Fibroblast of skin of back (primary cell): ENCODE data around the gene CLRN3.

Experiments used
- DNase-seq: peaks from one replicate; pipeline ENCODE4 v3.0.0-alpha.2; 2013

The CLRN3 gene

DNA sequence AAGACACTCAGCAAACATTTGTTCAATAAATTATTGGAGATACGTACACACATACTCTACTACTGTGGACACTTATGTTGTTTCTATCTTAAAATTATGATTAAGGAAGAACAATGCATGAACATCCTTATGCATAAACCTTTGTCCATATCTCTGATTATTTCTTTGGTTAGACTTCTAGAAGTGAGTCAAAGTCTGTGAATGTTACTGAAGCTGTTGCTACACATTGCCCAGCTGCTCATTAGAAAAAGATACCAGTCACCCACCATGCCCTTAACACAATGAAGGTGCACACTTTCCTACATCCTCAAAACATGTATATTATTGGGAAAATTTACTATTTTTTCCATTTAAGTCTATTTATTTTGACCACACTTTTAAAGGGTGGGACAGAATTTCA lies 1.4 kb upstream of the CLRN3 start:
- DNase-seq = no peak

DNA sequence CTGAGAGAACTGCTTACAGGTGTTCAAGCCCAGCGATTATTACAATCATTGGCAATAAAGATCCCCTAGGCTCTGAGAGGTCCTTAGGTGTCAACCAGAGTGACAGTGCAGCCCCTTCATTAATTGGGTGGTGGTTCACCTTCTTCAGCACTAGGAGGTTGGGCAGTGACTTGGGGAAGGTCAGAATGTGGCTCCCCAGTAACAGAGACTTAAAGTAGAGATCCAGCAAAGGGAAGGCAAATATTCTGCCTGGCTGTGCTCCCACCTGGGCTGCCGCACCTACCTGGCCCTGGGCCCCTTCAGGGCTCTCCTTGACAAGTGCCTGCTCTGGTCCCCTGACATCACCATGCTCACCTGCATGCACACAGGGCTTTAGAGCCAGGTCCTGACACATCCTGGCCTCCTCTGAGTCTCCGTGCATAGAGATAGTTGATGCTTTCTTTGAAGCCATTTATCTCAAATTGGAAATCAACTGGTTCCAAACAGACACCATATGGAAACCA lies 1.9 kb downstream of the CLRN3 start:
- DNase-seq = no peak

DNA sequence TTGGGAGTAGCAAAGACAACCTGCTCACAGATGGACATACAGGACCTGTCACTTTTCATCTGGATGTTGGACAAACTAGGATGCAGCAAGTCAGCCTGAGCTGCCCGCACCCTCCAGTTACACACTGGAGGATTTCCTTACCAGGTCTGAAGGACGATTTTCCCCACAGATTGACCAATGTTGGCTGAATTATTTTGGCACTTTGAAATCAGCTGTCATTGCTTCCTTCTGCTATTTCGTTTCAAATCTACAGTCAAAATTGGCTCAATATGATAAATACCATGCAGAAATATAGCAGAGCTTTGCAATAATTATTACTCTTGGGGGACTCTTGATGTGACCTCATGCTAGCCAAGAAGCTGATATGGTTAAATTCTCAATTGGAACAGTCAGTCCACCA lies 2.5 kb downstream of the CLRN3 start:
- DNase-seq = no peak

DNA sequence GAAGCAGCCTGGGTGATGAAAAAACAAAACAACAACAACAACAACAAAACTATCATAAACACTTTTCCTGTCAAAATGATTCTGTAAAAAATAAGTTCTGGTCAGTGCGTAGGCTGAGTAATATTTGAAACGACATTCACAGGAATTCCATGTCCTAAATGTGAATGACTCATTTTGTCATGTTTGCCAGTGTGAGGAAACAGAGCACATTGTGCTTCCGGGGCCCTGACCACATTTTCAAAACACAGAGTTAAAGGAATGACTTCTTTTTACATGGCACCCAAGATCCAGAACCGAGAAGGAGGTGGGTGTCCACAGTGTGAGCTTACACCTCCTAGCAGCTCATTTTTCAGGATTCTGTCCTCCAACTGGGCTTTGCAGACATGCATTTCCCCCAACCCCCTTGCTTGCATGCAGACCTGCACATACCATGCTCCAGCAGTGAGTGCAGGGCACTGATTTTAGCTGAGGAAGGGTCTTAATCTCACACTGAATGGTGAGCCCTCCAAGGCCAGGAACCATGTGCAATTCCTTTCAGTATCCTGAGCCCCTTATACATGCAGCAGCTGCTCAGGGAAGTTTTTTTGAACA lies 3.0 kb downstream of the CLRN3 start:
- DNase-seq = peak; percentile 18

DNA sequence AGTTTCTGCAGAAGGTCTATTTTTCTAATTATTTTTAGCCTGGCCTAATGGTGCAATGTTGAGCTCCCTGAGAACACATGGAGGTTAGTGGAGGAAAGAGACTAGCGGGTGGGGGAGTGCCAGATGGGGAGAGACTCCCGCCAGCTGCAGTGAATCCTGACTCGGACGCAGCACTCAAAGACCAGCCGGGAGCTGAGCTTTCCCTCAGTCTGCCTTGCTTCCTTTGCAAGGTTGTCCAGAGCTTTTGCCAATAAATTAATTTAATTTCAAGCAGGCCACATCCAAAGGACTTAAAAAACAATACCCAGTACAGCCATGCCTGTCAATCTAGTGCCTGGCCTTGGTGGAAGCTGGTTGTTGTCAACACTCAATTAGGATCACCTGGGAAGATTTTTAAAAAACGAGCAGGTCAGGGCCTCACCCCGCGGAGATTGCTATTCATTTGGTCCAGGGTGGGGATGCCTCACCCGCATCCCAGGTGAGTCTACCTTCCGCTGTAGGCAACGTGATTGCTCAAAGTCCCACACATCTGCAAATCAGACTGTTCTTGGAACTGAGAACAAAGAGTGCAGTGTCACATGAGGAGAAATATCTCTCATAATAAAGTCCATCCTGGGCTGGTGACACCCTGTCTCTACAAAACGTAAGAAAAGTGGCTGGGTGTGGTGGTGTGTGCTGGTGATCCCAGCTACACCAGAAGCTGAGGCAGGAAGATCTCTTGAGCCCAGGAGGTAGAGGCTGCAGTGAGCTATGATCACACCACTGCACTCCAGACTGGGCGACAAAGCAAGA lies 4.0 kb downstream of the CLRN3 start:
- no peak for DNase-seq

DNA sequence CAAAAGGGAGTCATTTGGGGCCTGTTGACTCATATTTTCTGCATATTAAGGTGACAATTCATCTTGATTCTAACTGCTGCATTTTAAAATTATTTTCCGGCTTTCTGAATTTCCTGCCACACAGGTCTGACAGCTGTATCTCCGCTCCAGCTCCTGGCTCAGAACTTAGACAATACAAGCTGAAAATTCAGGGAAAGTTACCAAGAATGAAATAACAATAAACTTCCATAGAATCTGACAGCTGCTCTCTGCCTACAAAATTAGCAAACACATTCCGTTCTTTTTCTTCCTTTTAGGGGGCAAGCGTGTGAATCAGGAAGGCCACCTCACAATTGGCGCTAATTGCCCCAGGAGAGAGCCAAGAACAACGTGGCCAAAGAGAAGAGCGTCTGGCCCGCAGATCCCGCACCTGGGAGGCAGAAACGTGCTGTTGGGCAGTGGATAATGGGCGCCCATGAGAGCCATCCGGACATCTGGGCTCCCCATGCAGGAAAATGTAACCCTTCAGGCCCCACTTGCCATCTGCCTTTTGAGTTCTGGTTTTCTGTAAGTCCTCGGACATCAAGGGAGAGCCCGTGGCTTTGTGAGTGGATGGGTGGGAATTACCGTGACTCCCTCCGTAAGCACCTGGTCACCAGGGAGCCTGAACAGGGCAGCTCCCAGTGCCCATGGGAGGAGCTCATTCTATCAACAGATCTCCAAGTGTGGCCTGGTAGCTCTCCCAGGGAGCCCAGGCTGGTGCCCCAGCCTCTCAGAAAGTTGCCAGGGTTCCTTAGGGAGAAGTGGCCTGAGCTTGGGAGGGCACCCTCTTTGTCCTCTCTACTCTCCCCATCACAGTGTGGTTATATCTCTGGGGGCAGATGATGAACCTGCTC lies 5.0 kb downstream of the CLRN3 start:
- DNase-seq = no peak

DNA sequence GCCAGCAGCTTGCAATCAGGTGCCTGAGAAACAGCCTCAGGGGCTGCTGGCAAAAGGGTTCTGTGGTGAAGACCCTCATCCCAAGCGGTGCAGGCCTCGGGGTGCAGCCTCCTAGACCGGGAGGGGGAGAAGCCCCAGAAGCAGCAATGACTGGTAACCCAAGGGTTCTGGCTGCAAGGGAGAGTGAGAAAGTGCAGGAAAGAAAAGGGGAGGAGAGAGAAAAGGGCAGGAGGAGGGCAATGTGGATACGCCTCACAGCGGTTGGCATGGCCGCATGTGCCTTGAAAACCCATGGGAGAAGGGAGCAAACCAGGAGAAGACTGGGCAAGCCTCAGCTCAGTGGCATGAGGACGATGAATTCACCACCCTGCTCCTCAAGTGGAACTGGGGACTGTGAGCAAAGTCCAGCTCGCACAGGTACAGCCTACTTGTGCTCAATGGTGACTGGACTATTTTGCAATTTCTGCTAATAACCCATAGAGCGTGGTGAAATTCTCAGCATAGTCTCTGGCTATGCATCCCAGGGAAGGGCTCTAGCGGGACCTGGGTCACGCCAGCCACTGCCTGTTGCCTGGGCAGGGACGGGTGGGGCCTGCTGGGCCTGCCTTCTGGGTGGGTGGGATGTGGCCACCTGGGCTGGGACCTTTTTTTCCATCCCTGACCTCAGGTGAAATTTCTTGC lies 6.2 kb downstream of the CLRN3 start:
- DNase-seq = no peak

DNA sequence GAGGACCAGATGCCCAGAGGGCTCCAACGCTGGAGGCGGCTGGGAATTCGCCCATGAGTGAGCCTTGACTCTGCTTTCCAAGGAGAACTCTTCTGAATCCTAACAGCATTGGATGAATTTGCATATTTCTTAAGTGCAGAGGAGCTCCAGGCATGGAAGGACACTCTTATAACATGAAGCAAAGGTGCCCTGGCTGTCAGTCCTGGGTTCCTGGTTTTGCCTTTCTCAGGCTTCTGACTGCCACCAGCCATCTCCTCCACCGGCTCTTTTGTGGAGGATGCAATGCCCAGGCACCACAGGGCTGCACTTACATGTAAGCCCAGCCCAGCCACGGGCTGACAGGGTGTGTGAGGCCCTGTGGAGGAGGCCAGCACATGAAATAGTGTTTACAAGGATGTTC lies 8.2 kb downstream of the CLRN3 start:
- no peak for DNase-seq

DNA sequence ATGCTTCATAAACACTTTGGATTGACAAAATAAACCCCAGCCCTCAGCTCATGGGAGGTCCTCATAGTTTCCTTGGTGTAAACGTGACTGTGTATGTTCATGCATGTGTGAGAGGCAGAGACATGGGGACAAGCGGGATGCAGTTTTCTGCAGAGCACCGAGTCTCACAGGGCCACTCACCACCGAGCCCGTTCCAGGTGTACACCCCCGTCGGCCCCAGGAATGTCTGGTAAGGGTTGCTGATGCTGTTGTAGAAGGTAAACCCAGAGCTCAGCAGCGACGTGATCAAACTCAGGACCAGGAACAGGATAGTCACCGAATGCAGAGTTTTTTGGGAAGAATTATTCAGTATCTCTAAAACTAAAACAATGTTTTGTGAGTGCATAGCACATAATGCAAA lies 9.2 kb downstream of the CLRN3 start:
- no peak for DNase-seq

DNA sequence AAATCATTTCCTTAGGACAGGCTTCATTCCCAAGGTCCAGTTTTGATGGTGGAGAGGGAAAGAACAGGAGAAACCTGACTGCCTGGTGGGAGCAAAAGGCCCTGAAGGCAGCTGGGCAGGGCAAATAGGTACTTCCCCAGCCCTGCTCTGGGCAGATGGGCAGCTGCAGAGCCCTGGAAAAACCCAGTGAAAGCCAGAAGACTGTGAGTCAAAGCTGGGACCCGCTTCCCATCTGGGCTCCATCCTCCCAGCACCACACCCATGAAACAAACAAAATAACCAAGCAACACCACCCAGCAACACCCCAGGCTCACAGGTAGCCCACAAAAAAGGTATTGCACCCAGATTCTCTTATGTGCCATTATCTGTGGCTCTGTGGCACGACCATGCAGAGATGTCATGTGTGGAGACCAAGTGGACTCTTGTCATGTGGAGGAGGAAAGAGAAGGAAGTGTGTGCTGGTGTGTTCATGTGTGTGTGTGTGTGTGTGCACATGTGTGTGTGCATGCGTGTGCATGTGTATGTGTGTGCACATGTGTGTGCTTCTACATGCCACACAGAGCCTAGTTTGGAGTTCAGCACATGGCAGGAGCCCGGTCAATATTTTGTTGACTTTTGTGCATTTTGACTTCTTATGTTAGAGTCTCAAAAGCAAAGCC lies 9.8 kb downstream of the CLRN3 start:
- DNase-seq = no peak

DNA sequence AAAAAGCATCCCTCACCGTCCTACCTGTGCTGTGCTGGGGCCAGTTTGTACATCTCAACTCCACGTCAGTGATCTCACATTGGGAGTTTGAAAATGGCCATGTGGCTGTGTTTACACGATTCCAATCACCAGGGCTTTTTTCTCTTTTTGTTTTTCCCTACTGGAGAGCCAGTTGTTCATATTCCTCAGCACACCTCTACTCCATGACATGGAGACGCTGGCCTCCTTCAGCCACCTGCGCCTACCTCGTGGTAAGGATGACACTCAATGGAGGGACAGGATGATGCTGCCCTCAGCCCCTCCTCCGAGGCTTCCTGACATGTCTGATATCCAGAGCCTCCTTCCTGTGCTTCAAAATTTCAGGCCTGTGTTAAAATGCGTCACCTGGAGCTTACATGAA lies 10.3 kb downstream of the CLRN3 start:
- DNase-seq = no peak

DNA sequence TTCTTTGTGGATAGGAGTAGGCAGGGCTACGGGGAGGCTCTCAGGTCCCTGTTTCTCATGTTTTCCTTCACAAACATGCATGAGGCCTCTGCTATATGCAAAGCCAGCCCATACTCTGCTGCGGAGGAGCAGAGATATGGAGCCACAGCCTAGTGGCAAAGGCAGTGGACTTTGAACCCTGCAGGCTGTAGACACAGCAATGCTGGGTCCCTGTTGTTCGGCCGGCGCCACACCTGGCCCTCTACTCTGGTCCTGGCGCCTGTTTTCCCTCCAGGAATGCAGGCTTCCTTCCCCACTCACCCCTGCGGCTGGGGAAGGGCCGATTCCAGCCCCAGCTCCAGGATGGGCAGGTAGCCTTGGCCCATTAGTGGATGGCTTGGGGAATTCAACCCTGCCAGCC lies 11.5 kb downstream of the CLRN3 start:
- no peak for DNase-seq

DNA sequence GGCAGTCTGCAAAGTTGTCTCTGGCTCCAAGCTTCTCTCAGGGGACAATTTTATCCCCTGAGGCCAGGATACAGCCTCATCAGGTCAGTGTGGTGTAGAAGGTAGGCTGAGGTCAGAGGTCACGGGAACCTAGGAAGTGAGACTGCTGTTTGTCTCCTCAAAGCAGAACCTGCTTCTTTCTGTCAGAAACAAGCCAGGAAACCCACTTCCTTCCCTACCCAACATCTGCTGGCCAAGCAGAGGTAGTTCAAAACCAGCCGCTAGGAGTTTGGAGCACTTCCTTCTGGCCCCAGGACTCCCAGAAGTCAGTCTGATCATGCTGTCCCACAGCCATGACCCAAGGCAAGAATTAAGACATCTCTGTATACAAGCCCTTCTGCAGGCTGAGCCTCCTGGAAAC lies 12.2 kb downstream of the CLRN3 start:
- DNase-seq = no peak

DNA sequence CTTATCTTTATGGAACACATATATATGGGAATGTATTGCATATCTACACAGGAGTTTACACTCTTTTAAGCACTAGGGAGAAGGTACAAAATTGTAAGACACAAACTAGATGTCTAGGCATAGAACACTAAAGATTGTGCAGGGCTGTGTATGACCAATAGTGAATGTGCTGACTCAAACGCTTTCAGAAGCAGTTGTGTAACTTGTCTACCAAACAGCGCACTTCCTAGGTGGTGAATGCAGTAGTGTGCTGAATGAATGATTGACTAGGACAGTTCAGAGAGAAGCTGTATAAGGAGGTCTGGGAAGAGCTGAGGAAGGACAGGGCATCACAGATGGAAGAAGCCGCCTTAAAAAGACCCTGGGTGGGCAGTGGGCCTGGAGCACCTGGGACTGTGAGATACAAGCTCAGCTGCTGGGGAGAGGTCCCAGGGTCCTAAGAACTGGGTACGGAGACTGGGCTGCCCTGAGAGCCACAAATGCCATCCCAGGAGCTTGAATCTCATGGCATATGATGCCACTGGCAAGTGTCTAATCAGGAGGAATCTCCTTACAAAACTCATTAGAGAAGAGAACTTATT lies 14.2 kb downstream of the CLRN3 start:
- DNase-seq = no peak

DNA sequence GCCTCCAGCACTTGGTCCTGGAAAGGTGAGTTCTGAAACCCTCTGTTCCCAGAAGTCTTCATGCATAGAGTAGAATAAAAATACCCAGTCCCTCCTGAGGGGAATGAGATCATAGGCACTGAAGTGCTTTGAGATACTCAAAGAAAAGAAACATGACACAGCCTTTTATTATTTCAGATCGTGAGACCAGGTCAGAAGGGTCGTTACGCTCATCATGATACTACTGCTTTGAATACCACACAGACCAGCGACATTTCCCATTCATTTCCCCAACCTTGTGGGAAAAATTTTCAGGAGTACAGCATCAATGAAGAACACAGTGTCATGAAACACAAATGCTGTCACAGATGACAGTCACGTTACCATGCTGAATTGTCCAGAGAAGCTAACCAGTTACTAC lies 15.0 kb downstream of the CLRN3 start:
- DNase-seq = no peak

DNA sequence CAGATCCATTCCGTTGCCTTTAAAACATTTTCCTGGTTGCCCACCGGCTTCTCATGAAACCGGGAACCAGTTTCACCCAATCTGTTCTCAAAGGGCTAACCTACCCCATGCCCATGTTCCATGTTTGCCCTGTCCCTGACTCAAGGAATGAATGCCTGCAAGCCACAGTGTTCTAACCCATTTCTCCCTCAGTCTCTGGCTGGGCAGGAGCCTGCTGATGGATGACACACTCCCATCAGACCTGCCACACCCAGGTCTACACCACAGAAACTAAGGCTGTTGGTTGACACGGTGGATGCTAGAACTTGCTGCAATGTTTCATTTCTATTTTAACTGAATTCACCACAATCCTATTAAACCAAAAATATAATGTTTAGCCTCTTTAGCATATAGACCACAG lies 15.6 kb downstream of the CLRN3 start:
- no peak for DNase-seq

DNA sequence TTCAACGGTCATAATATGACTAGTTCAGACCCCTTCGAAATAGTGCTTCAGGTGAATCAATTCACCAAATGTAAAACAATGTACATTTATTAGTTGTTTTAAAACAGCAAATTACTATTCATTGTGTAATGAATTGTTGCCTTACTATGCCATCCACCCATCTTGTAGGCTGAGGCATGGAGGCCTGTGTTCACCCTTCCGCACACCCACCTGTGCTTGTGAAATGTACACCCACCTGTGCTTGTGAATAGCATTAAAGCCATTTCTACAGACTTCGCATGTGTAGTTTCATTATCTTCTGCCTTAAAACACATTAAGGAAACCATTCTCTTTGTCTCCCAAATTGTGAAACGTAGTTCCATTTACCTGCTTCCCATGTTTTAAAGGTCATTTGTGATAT lies 16.8 kb downstream of the CLRN3 start:
- no peak for DNase-seq

DNA sequence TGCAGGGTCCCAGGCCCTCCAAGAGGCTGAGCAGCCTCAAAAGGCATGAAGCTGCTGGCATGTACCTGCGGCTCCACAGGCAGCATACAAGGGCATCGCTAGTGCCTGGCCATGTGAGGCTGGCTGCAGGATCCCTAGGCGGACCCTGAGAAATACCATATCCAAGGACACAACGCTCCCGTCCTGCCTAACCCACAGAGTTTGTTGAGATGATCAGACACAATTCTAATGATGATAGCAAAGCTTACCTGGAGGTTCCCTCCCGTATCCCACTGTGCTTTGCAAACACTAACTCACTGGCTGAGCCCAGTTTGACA lies 17.3 kb downstream of the CLRN3 start:
- no peak for DNase-seq

DNA sequence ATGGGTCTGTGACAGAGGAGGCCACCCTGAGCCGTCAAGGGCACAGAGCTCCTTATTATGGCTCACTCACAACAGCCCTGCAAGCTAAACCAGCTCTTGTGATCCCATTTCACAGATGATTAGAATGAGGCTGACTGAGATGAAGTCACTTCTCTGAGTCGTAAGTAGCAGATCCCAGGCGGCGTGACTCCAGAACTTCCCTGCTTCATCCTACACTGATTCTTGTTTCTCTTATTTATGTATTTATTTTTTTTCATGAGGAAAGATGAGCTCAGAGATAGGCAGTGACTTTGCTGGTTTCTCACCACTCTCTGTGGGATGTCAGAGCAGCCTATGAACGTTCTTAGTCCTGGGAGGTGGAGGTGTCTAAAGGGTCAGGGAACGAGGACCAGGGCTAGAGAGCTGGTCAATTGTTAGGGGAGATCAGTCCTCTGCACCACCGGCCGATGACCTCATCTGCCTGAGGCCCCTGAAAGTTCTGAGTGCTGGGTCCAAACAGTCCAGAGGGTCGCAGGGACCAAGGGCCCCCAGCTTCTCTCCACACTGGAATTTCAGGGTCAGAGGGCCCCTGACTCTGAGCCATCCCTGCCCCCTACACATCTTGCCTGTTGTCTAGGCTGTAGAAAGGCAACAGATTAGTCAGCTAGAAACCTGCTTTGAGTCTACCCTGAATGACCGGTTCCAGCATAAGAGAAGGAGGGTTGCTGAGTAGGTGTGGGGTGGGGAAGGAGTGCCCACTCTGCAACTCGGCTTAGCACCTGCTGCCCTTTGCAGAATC lies 17.9 kb downstream of the CLRN3 start:
- DNase-seq = no peak

DNA sequence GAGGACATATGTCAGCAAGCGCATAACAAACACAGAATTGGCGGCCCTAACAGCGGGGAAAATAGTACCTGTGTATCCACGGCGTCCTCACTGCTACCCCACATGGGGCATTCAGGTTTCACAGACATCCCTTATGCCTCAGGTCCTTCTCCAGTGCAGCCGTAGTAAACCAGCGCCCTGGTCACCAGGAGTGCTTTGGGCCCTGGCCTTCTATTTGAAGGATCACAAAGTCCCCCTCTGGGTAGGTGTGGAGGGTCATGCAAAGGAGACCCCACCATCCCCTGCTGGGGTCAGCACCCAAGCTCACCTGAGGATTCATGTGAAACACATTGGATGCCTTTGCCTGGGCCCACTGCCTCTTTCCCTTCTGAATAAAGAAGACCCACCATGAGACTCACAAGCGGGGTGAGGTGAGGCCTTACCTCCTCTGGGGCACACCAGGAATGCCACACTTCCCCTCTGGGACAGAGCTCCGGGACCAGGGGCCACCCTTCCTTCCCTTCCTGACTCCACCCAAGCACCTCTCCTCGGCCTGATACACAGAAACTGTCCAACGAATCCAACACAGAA lies 18.8 kb downstream of the CLRN3 start:
- no peak for DNase-seq
